Measurements from ENCODE around the gene NANOGP8. TPM values are rescaled to one million over a fixed set of nuclear protein-coding genes. Genes with fewer than 3 reads are reported as not detected.

Gene NANOGP8
- polyA plus RNA-seq, 1 donor (not counting 4 experiments of a cell fraction or from before 2014, with no cell fraction given), result not detected

DNA sequence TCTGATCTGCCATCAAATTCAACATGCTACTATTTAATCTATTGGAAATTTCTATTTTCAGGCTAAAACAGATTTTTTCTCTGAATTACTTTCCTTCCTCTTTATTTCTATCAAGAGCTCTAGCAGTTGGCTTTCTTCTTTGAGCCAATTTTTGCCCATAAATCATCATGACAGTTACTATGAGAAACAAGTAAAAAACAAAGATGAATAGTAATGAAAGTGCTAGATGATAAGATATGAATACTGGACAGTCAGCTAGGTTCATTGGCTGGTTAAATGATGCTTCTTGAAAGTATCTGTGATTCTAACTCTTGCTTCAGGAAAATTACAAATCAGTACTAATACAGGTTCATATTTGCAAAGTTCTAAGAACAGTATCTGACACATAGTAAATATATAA lies 38.6 kb upstream of the NANOGP8 start:
- H3K27ac ChIP-seq (ENCODE audit: control insufficient read depth, insufficient read depth, low read length), result no peak overlapping the region
- no peak overlapping the region for H3K4me3 ChIP-seq (ENCODE audit: control insufficient read depth in 2 of 3, extremely low read depth in 1 of 3, insufficient read depth in 2 of 3, low read depth in 1 of 3, low read length in 3 of 3)
- dilution Hi-C loops (cut with MboI; ENCODE audit: extremely low pct_ligation_motif_present, low sequenced_read_pairs), result no loop called here
- no peak for FAIRE-seq
- no peaks in the 10 kb centered on the region for H3K9me1 ChIP-seq (ENCODE audit: control insufficient read depth, extremely low read depth, insufficient read depth, low read length)
- no peaks in the 10 kb centered on the region for H3K9me3 ChIP-seq (ENCODE audit: control insufficient read depth, low read depth, low read length)
- H3K36me3 ChIP-seq (ENCODE audit: control insufficient read depth in 2 of 2, extremely low read depth in 1 of 2, insufficient read depth in 2 of 2, low read length in 2 of 2), result no peaks in the 10 kb centered on the region
- no peaks in the 10 kb centered on the region for H3K4me1 ChIP-seq (ENCODE audit: control insufficient read depth, extremely low read depth, insufficient read depth, low read length)
- no peaks in the 10 kb centered on the region for H4K20me1 ChIP-seq (ENCODE audit: control insufficient read depth, extremely low read depth, insufficient read depth, low read length)
- H2AFZ ChIP-seq (ENCODE audit: control insufficient read depth, low read length), result no peak overlapping the region
- H3K4me2 ChIP-seq (ENCODE audit: control insufficient read depth, extremely low read depth, insufficient read depth, low read depth, low read length), result no peak overlapping the region
- H3K9ac ChIP-seq (ENCODE audit: control insufficient read depth, extremely low read depth, insufficient read depth, low read length), result no peak overlapping the region
- no peak for DNase-seq (ENCODE audit: low read depth, low spot score)
- H3K79me2 ChIP-seq (ENCODE audit: control insufficient read depth, insufficient read depth, low read length), result no peaks in the 10 kb centered on the region
- no peaks in the 10 kb centered on the region for H3K27me3 ChIP-seq (ENCODE audit: control insufficient read depth, extremely low read depth, insufficient read depth, low read length)
- TF ChIP-seq, protein P1, sequence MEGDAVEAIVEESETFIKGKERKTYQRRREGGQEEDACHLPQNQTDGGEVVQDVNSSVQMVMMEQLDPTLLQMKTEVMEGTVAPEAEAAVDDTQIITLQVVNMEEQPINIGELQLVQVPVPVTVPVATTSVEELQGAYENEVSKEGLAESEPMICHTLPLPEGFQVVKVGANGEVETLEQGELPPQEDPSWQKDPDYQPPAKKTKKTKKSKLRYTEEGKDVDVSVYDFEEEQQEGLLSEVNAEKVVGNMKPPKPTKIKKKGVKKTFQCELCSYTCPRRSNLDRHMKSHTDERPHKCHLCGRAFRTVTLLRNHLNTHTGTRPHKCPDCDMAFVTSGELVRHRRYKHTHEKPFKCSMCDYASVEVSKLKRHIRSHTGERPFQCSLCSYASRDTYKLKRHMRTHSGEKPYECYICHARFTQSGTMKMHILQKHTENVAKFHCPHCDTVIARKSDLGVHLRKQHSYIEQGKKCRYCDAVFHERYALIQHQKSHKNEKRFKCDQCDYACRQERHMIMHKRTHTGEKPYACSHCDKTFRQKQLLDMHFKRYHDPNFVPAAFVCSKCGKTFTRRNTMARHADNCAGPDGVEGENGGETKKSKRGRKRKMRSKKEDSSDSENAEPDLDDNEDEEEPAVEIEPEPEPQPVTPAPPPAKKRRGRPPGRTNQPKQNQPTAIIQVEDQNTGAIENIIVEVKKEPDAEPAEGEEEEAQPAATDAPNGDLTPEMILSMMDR (optimal IDR thresholded peaks at IDR 0.05 in 1 of 3, IDR thresholded peaks at IDR 0.05 in 1 of 3, conservative IDR thresholded peaks at IDR 0.05 in 1 of 3; ENCODE audit: extremely low read depth in 1 of 3, insufficient read depth in 2 of 3, low read length in 3 of 3), result no peak
- TF ChIP-seq EZH2 (IDR thresholded peaks at IDR 0.05; ENCODE audit: low read length), result no peak

DNA sequence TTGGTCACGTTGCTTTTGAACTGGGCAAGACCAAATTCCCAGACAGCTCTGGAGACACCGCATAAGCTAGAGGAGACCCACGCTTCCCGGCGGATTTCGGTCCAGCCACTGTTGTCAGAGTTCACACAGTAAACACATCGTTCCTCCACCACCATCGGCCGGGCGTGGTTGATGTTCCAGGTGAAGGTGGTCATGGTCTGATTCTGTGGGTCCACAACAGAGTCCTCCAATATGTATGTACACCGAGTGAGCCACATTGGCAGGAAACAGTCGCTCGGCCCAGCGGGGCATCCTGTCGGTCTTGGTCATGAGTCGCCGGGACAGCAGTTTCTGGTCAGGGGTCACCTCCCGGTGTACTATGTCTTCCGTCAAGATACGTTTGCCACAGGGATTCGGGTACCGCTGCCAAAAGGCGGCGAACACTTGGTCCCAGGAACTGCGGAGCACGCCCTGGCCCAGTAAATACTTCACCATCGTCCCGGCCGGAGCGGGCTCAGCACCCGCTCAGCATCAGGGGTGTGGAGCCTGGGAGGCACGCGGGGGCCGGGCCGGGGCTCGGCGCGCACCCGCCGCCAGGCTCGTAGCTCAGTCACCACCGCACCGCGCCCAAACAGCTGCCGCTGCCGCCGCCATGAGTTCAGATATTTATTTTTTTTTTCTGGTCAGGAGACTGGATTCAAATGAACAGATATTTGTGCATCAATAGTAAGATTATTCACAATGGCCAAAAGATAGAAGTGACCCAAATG lies 36.7 kb upstream of the NANOGP8 start:
- H2AFZ ChIP-seq (ENCODE audit: control insufficient read depth, low read length), result no peak overlapping the region
- H3K4me1 ChIP-seq (ENCODE audit: control insufficient read depth, extremely low read depth, insufficient read depth, low read length), result no peaks in the 10 kb centered on the region
- H3K9ac ChIP-seq (ENCODE audit: control insufficient read depth, extremely low read depth, insufficient read depth, low read length), result no peak overlapping the region
- DNase-seq (ENCODE audit: low read depth, low spot score), result no peak
- no peaks in the 10 kb centered on the region for H3K27me3 ChIP-seq (ENCODE audit: control insufficient read depth, extremely low read depth, insufficient read depth, low read length)
- H4K20me1 ChIP-seq (ENCODE audit: control insufficient read depth, extremely low read depth, insufficient read depth, low read length), result no peaks in the 10 kb centered on the region
- dilution Hi-C loops (cut with MboI; ENCODE audit: extremely low pct_ligation_motif_present, low sequenced_read_pairs), result no loop called here
- H3K36me3 ChIP-seq (ENCODE audit: control insufficient read depth in 2 of 2, extremely low read depth in 1 of 2, insufficient read depth in 2 of 2, low read length in 2 of 2), result no peaks in the 10 kb centered on the region
- H3K79me2 ChIP-seq (ENCODE audit: control insufficient read depth, insufficient read depth, low read length), result no peaks in the 10 kb centered on the region
- TF ChIP-seq, protein P1 (optimal IDR thresholded peaks at IDR 0.05 in 1 of 3, IDR thresholded peaks at IDR 0.05 in 1 of 3, conservative IDR thresholded peaks at IDR 0.05 in 1 of 3; ENCODE audit: extremely low read depth in 1 of 3, insufficient read depth in 2 of 3, low read length in 3 of 3), result no peak
- no peak for TF ChIP-seq EZH2 (IDR thresholded peaks at IDR 0.05; ENCODE audit: low read length)
- H3K4me3 ChIP-seq (ENCODE audit: control insufficient read depth in 2 of 3, extremely low read depth in 1 of 3, insufficient read depth in 2 of 3, low read depth in 1 of 3, low read length in 3 of 3), result no peak overlapping the region
- H3K27ac ChIP-seq (ENCODE audit: control insufficient read depth, insufficient read depth, low read length), result no peak overlapping the region
- H3K4me2 ChIP-seq (ENCODE audit: control insufficient read depth, extremely low read depth, insufficient read depth, low read depth, low read length), result no peak overlapping the region
- no peaks in the 10 kb centered on the region for H3K9me3 ChIP-seq (ENCODE audit: control insufficient read depth, low read depth, low read length)
- no peaks in the 10 kb centered on the region for H3K9me1 ChIP-seq (ENCODE audit: control insufficient read depth, extremely low read depth, insufficient read depth, low read length)
- no peak for FAIRE-seq

All from keratinocyte (primary cell).